GM12872 (cell line): ENCODE measurements around the gene MCRIP1.

Experiments
- TF ChIP-seq, protein P1 (sequence below): IDR thresholded peaks from 3 replicates; pipeline ENCODE4 v1.5.1; 2011; ENCODE audit warnings: low read depth, mild to moderate bottlenecking, low read length, moderate library complexity; ENCODE audit not compliant: insufficient read depth

MCRIP1 gene

DNA sequence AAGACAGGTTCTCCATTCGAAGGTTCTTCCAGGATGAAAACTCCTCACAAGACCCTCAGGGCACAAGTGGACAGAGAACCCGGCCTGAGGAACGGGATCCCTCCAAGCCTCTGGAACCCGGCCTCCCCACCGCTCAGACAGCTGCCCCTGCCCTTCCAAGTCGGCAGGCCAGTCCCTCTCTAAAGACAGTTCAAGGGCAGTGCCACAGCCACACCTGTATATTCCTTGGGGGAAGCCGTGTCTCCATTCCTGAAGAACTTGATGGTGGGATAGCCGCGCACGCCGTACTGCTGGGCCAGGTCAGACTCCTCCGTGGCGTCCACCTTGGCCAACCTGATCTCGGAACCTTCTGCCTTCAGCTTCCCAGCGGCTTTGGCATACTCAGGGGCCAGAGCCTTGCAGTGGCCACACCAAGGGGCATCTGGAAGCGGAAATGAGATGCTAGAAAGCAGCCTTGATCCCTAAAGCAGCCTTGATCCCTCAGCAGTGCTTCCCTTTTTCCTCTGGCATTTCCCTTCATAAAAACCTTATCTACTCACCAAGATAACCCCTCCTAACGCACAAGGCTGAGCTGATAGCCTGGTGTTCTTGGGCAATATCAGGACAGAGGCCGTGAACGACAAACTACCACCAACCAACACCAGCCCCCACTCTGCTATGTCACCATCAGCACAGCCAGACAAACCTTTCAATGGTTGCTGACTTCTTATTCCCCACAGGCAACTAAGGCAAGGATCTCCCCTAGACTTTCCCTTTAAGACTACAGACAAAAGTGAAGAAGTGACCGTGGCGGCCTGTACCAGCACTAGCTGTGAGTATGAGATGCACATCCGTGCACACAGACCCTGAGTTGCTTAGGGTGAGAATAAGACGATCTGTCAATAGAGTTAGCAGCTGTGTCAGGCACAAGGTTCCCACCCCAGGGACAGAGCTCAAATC is 26.1 kb upstream of the MCRIP1 start:
- TF ChIP-seq, protein P1, sequence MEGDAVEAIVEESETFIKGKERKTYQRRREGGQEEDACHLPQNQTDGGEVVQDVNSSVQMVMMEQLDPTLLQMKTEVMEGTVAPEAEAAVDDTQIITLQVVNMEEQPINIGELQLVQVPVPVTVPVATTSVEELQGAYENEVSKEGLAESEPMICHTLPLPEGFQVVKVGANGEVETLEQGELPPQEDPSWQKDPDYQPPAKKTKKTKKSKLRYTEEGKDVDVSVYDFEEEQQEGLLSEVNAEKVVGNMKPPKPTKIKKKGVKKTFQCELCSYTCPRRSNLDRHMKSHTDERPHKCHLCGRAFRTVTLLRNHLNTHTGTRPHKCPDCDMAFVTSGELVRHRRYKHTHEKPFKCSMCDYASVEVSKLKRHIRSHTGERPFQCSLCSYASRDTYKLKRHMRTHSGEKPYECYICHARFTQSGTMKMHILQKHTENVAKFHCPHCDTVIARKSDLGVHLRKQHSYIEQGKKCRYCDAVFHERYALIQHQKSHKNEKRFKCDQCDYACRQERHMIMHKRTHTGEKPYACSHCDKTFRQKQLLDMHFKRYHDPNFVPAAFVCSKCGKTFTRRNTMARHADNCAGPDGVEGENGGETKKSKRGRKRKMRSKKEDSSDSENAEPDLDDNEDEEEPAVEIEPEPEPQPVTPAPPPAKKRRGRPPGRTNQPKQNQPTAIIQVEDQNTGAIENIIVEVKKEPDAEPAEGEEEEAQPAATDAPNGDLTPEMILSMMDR: no peak

DNA sequence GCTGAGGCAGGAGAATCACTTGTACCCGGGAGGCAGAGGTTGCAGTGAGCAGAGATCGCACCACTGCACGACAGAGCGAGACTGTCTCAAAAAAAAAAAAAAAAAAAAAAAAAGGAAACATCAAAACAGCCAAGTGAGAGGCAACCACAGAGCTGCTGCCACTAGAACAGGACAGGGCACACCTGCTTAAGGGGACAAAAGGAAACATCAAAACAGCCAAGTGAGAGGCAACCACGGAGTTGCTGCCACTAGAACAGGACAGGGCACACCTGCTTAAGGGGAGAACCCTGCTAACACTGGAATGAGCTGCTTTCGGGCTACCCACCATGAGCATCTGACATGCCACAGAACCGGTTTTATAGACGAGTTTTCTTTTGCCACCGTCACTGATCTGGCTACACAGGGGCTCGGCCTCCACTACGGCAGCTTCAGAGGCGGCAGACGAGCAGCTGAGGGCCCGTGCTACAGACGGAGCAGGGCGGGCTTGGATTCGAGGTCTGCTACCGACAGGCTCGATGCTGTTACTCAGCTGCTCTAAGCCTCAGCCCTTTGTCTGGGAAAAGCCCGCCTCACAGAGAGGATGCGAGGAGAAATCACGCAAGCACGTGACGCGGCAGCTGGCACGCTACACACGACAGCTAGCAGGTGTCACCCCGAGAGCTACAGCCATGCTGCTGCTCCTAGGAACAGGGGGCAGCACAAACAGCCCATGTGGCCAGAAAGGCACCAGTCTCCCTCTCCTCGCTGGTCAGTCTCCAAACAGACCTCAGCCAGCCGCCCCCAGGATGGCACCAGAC is 25.3 kb upstream of the MCRIP1 start:
- TF ChIP-seq, protein P1: no peak

DNA sequence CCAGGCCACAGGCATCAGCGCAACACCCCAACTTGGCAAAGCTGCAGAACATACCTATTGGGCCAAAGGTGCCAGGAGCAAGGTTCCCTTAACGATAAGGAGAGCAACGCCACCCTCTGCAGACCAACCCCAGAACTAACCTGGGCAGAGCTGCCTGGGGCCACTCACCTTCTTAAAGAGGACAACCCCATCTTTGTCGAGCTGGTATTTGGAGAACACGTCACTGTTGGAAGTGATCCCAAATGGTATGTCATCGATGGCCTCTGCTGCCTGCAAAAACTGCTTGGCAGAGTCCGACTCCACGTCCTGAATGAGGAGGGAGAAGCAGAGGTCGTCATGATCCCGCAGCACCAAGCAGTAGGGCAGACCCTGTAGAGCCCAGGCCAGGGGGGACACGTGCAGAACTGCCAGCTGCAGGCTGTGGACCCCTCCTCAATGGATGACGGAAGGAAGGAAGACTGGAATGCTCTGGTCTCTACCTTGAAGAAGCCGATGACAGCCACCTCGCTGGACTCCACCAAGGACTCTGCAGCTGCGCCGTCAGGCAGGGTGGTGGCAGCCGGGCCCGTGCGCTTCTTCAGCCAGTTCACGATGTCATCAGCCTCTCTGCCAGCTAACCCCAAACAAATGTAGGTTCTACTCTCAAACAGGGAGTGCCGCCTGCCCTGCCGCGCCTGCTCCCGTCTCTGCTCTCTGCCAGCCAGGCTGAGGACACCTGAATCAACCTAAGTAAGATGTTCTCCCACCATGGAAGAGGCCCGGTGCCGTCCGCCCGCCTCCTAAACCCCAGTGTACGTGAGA is 22.1 kb upstream of the MCRIP1 start:
- TF ChIP-seq, protein P1: no peak

DNA sequence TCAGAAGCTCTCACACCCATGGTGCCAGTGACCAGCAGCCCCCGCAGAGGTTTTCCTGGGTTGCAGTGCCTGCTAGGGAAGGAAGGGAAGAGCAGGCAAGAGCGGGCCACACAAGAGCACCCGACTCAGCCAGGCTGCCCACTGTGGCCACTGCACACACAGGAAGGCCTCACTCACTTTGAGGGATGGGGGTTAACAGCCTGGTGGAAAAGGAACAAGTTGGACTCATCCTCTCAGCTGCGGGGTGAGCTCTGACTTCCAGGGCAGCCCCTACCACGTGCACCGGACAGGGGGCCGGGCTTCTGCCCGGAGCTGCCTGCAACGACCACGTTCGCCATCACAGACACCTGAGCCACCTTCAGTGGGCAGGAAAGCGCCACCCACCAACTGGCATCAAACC is 19.1 kb upstream of the MCRIP1 start:
- TF ChIP-seq, protein P1: no peak

DNA sequence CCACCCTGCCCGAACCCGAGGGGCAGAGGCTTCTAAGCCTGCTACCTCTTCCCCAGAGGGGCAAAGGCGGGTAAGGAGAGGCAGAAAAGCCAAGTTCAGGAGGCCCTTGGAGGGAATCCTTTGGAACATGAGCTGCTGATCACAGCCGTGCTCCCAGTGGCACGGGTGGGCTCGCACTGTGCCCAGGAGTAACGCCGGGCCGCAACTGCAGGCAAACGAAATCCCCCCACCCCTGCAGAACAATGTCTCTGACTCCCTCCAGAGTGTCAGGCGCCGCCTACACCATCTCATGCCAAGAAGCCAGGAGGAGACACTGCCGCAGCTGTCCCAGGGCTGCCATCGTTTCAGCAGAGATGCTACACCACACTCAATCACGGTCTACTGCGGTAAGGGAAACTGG is 18.3 kb upstream of the MCRIP1 start:
- TF ChIP-seq, protein P1: no peak

DNA sequence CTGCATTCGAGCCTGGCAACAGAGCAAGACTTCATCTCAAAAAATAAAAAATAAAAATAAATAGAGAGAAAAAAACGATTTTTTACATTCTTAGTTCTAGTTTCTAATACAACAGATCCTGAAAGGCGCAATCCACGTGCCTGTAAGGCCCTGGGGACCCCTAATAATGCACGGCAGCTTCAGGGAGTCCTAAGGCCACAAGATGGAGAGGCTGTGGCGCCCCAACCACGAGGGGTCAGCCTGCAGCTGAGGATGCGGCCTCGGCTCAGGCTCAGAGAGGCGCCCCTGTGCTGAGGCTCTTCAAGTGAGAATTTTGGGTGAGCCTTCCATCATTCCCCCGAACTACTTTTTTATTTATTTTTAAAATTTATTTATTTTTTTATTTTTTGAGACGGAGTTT is 16.4 kb upstream of the MCRIP1 start:
- TF ChIP-seq, protein P1: no peak
